Activated naive CD8-positive, alpha-beta T cell treated with anti-CD3 and anti-CD28 coated beads for 36 hours (primary cell): ENCODE data around the gene PPP1R13B. TPM values are rescaled to one million over a fixed set of nuclear protein-coding genes. Genes with fewer than 3 reads are reported as not detected.
"Not testable (repeated sequence)": the region's sequence is repeated elsewhere in the genome, so short reads cannot be mapped to it uniquely, and the experiment has no call there.

Source experiments
- DNase-seq: peaks from one replicate; pipeline ENCODE4 v3.0.0; 2021
- H3K27ac Mint-ChIP-seq: one replicate; pipeline ENCODE4 v1.8.0; 2022; ENCODE audit warnings: mild to moderate bottlenecking, moderate library complexity, mixed read lengths
- H3K27me3 Mint-ChIP-seq: one replicate; pipeline ENCODE4 v1.8.0; 2022; ENCODE audit warnings: mild to moderate bottlenecking, mixed read lengths
- H3K36me3 Mint-ChIP-seq: one replicate; pipeline ENCODE4 v1.8.0; 2021; ENCODE audit warnings: mild to moderate bottlenecking, mixed read lengths
- H3K4me1 Mint-ChIP-seq: one replicate; pipeline ENCODE4 v1.8.0; 2021; ENCODE audit warnings: mixed read lengths
- H3K4me3 Mint-ChIP-seq: one replicate; pipeline ENCODE4 v1.8.0; 2022; ENCODE audit warnings: mild to moderate bottlenecking, moderate library complexity, mixed read lengths
- H3K9me3 Mint-ChIP-seq: one replicate; pipeline ENCODE4 v1.8.0; 2022; ENCODE audit warnings: mixed read lengths
- total RNA-seq, 2 experiments: library from RNA; stranded (reverse); gene quantifications; one replicate each; pipeline ENCODE4 v1.2.3, GENCODE V29; 2021

PPP1R13B gene
- total RNA-seq, 2 experiments from 2014 or later: 8.5 to 9.8 TPM

DNA sequence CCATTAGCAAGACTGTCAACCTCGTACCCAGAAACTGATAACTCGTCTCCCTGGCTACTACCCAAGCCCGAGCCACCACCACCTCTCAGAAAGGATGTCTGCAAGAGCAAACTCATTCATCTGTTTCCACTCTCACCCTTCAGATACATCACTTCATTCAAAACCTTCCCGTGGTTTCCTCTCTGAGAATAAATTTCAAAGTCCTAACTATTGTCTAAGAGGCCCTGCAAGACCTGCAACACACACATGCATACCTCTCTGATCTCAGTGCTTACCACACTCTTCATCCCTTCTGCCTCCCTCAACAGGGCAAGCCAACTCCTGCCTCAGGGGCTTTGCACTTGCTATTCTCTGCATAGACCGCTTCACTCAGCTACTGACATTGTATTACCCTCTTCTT, 40.6 kb downstream of the PPP1R13B start:
- Mint-ChIP-seq H3K9me3 (no peaks in the 10 kb centered on the region), H3K27ac (no peak overlapping the region), H3K36me3 (no peaks in the 10 kb centered on the region), H3K27me3 (no peaks in the 10 kb centered on the region), H3K4me3 (no peak overlapping the region), H3K4me1 (peaks cover 9% of the 10 kb centered on the region)
- no peak for DNase-seq

DNA sequence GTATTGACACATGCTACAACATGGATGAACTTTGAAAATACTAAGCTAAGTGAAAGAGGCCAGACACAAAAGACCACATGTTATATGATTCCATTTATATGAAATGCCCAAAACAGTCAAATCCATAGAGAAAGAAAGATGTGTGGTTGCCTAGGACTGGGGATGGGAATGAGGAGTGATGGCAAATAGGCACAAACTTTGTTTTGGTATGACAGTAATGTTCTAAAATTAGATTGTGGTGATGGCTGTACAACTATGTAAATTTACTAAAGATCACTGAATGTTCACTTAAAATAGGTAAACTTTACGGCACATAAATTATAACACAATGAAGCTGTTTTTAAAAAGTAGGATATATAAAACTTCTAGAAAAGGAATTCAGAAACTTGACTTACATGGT, 41.7 kb downstream of the PPP1R13B start:
- Mint-ChIP-seq H3K27ac (no peak overlapping the region), H3K4me3 (no peak overlapping the region), H3K27me3 (no peaks in the 10 kb centered on the region), H3K9me3 (no peaks in the 10 kb centered on the region), H3K36me3 (no peaks in the 10 kb centered on the region), H3K4me1 (peaks cover 9% of the 10 kb centered on the region)
- DNase-seq: no peak

DNA sequence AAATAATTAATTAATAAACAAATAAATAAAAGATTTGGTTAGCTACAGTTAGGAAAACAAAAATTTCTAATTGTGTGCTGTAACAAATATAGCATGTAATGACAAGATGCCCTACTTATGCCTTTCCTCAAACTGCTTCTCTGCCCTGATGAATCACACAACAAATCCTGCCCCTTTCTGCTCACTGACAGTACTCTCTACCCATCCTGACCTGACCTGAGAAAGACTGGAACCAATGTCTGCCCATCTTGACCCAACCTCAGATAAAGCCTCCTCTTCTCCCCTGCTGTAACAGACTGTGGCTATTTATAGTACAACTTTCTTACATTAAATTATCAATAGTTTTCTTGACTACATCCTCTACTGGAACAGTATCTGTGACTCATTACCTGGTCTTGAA, 43.7 kb downstream of the PPP1R13B start:
- no peaks in the 10 kb centered on the region for H3K36me3 Mint-ChIP-seq
- no peaks in the 10 kb centered on the region for H3K9me3 Mint-ChIP-seq
- H3K27me3 Mint-ChIP-seq: no peaks in the 10 kb centered on the region
- no peak for DNase-seq
- H3K27ac Mint-ChIP-seq: no peak overlapping the region
- H3K4me1 Mint-ChIP-seq: peaks cover 9% of the 10 kb centered on the region
- no peak overlapping the region for H3K4me3 Mint-ChIP-seq

DNA sequence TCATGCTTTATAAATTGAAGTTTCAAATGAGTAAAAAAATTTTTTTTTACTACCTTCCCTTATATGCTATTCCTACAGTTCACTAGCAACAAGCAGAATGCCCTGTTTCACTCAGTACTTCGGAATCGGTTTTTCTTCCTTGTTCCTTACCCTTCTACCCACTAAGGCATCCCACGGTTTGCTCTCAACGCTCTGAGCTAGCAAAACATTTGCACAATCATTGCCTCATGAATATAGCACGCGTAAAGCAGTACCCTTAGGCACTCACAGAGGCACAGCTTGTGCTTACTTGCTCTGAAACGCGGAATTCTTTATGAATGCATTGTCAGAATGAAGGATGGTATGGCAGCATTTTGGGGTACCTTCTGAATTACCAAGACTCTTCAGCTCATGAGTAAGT, 45.0 kb downstream of the PPP1R13B start:
- no peak overlapping the region for H3K4me3 Mint-ChIP-seq
- no peak overlapping the region for H3K27ac Mint-ChIP-seq
- peaks cover 9% of the 10 kb centered on the region for H3K4me1 Mint-ChIP-seq
- H3K36me3 Mint-ChIP-seq: no peaks in the 10 kb centered on the region
- H3K27me3 Mint-ChIP-seq: no peaks in the 10 kb centered on the region
- no peak for DNase-seq
- H3K9me3 Mint-ChIP-seq: no peaks in the 10 kb centered on the region

DNA sequence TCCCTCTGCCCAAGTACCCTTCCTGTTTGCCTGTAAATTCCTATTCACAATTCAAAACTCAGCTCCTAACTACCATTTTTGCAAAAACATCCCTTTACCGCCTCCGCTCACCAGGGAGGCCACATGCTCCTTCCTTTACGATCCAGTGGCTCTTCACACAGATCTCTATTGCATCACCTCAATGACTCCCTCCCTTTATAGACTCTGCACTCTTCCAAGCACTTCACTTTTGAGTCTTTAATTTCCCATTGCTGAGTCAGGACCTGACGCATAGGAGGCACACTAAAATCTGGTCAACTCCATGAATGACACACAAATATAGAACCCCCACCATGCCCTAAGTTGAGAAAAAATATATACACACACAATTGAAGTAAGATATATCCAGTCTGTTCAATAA, 45.9 kb downstream of the PPP1R13B start:
- no peaks in the 10 kb centered on the region for H3K9me3 Mint-ChIP-seq
- DNase-seq: no peak
- no peaks in the 10 kb centered on the region for H3K27me3 Mint-ChIP-seq
- no peak overlapping the region for H3K4me3 Mint-ChIP-seq
- no peak overlapping the region for H3K27ac Mint-ChIP-seq
- peaks cover 4% of the 10 kb centered on the region for H3K4me1 Mint-ChIP-seq
- H3K36me3 Mint-ChIP-seq: no peaks in the 10 kb centered on the region

DNA sequence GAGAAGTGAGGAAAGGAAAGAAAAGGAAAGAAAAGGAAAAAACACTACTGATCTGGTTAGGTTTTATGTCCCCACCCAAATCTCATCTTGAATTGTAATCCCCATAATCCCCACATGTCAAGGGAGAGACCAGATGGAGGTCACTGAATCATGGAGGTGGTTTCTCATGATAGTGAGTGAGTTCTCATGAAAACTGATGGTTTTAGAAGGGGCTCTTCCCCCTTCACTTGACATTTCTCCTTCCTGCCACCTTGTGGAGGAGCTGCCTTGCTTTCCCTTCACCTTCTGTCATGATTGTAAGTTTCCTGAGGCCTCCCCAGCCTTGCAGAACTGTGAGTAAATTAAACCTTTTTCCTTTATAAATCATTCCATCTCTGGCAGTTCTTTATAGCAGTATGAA, 54.2 kb downstream of the PPP1R13B start:
- H3K27me3 Mint-ChIP-seq, H3K36me3 Mint-ChIP-seq, DNase-seq: not testable (repeated sequence)

DNA sequence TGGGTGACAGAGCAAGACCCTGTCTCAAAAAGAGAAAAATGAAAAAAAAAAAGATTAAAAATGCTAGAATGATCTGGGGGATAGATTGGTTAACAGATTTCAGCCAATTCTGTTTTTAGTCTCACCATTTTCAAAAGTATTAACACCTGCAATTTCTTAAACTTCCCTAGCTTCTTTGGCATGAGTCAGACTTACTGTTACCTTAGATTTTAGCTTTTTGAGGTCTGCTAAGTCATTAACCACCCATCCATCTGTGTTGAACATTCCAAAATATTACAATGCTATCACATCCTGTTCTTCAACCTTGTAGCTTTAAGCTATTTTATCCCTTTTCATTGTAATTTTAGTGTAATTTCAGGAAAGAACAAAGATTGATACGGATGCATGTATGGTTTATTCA, 59.3 kb downstream of the PPP1R13B start:
- no peak for DNase-seq
- Mint-ChIP-seq H3K27me3 (no peaks in the 10 kb centered on the region), H3K4me3 (no peak overlapping the region)

More for the DNA sequence above, 54.2 kb downstream of the PPP1R13B start:
- not testable (repeated sequence) for H3K27ac Mint-ChIP-seq, H3K4me3 Mint-ChIP-seq, H3K4me1 Mint-ChIP-seq, H3K9me3 Mint-ChIP-seq

DNA sequence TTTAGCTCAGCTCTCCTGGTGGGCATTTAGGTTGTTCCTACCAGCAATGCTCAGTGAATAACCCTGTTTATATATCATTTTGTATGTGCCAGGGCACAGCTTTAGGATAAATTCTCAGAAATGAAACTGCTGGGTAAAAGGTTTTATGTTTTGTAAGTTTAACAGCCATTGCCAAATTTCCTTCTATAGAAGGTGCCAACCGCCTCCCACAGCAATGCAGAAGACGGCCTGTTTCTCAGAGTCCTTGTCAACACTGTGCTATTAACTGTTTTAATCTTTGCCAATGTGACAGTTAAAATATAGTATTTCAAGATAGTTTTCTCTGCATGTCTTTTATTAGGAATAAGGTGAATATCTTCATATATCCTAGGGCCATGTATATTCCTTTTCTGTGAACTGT, 65.0 kb downstream of the PPP1R13B start:
- no peak overlapping the region for H3K4me3 Mint-ChIP-seq
- H3K27ac Mint-ChIP-seq: no peak overlapping the region
- peaks cover 4% of the 10 kb centered on the region for H3K36me3 Mint-ChIP-seq

More for the DNA sequence above, 59.3 kb downstream of the PPP1R13B start:
- H3K9me3 Mint-ChIP-seq: no peaks in the 10 kb centered on the region
- H3K27ac Mint-ChIP-seq: no peak overlapping the region
- no peaks in the 10 kb centered on the region for H3K4me1 Mint-ChIP-seq
- no peaks in the 10 kb centered on the region for H3K36me3 Mint-ChIP-seq

DNA sequence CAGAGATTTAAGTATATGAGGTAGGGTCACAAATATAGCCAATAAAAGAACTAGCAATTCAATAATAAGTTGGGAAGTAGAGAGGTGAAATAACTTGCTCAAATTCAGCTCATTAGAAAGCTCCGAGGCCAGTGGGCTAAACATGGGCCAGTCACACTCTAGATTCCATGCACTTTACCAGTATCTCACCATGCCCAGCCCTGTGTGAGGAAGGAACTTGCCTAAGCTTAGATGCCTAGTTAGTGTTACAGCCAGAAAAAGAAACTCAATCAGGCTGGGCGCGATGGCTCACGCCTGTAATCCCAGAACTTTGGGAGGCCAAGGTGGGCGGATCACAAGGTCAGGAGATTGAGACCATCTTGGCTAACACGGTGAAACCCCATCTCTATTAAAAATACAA, 71.1 kb downstream of the PPP1R13B start:
- H3K27me3 Mint-ChIP-seq: not testable (repeated sequence)

More for the DNA sequence above, 65.0 kb downstream of the PPP1R13B start:
- Mint-ChIP-seq H3K27me3 (no peaks in the 10 kb centered on the region), H3K9me3 (no peaks in the 10 kb centered on the region), H3K4me1 (no peaks in the 10 kb centered on the region)
- no peak for DNase-seq

DNA sequence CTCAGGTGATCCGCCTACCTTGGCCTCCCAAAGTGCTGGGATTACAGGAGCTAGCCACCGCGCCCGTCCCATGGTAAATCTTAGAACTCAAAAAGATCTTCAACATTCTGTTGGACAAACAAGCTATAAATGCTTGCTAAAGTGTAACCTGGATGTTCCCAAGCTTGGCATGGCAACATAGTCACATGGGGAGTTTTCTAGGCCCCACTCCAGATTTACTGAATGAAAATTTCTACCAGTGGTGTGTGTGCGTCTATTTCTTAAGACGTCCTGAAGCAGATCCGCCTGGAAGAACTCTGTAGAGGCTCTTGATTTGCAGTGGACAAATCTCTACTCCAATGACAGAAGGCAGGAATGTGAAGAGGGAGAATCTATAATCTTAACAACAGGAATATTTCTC, 71.9 kb downstream of the PPP1R13B start:
- no peaks in the 10 kb centered on the region for H3K27me3 Mint-ChIP-seq
- no peak for DNase-seq
- peaks cover 2% of the 10 kb centered on the region for H3K9me3 Mint-ChIP-seq
- no peaks in the 10 kb centered on the region for H3K4me1 Mint-ChIP-seq
- H3K36me3 Mint-ChIP-seq: peaks cover 30% of the 10 kb centered on the region
- H3K27ac Mint-ChIP-seq: no peak overlapping the region
- H3K4me3 Mint-ChIP-seq: no peak overlapping the region

More for the DNA sequence above, 71.1 kb downstream of the PPP1R13B start:
- not testable (repeated sequence) for H3K4me1 Mint-ChIP-seq, H3K27ac Mint-ChIP-seq, H3K9me3 Mint-ChIP-seq, DNase-seq, H3K4me3 Mint-ChIP-seq
- H3K36me3 Mint-ChIP-seq: peaks cover 28% of the 10 kb centered on the region

DNA sequence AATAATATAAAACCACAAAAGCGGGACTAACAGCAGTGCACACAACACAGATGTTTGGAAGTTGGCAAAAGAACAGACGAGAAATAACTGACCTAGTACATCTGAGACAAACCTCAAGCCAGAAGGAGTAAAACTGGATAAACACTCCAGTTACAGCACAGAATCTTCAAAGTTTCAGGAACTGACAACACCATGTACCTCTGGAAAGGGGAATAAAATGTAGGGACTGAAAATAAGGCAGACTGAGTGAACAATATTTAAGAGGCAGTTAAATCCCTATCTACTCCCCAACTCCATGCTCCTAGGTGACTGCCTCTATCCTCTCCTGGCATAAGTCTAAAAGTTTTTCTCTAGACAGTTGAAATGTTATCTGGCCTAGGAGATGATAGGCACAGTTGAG, 73.9 kb downstream of the PPP1R13B start:
- H3K27me3 Mint-ChIP-seq: no peaks in the 10 kb centered on the region
- no peak overlapping the region for H3K4me3 Mint-ChIP-seq
- H3K9me3 Mint-ChIP-seq: peaks cover 2% of the 10 kb centered on the region
- H3K27ac Mint-ChIP-seq: no peak overlapping the region
- peaks cover 29% of the 10 kb centered on the region for H3K36me3 Mint-ChIP-seq
- no peak for DNase-seq
- no peaks in the 10 kb centered on the region for H3K4me1 Mint-ChIP-seq

DNA sequence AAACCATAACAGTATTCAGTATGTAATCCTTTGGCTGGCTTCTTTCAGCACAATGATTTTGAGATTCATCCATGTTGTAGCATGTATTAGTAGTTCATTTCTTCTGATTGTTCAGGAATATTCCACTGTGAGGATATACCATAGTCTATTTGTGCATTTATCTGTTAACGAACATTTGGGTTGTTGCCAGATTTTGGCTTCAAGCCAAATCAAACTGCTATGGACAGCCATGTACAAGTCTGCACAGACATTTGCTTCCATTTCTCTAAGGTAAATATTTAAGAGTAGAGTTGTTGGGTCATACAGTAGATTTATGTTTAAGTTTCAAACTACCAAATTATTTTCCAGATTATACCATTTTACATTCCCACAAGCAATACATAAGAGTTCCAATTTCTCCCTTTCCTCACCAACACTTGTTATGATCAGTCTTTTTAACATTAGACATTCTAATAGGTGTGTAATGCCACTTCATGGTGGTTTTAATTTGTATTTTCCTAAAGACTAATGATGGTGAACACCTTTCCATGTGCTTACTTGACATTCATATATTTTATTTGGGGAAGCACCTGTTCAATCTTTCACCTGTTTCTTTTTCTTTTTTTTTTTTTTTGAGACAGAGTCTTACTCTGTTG, 75.2 kb downstream of the PPP1R13B start:
- no peak for DNase-seq
- Mint-ChIP-seq H3K4me1 (no peaks in the 10 kb centered on the region), H3K9me3 (peaks cover 2% of the 10 kb centered on the region), H3K27ac (no peak overlapping the region), H3K4me3 (no peak overlapping the region), H3K36me3 (peaks cover 25% of the 10 kb centered on the region), H3K27me3 (no peaks in the 10 kb centered on the region)

DNA sequence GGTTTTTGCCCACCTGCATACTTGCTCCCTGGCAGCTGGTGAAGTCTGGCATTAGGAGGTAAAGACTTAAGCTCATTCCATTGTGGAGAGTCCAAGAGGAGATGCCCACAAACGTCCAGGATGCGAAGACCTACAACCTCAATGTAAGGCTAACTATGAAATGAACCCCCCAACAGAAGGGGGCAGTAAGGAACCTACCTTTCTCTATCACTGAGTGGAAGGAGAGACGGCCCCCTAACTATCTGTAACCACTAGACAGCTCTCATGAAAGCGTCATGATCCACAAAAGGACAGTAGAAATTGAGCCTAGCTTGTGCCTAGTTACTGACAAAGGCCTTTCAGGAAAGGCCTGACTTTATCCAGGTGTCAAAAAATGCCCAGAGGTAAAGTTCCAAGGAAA, 76.5 kb downstream of the PPP1R13B start:
- H3K27ac Mint-ChIP-seq: no peak overlapping the region
- no peaks in the 10 kb centered on the region for H3K27me3 Mint-ChIP-seq
- peaks cover 2% of the 10 kb centered on the region for H3K9me3 Mint-ChIP-seq
- peaks cover 24% of the 10 kb centered on the region for H3K36me3 Mint-ChIP-seq
- H3K4me3 Mint-ChIP-seq: no peak overlapping the region
- H3K4me1 Mint-ChIP-seq: no peaks in the 10 kb centered on the region
- no peak for DNase-seq

DNA sequence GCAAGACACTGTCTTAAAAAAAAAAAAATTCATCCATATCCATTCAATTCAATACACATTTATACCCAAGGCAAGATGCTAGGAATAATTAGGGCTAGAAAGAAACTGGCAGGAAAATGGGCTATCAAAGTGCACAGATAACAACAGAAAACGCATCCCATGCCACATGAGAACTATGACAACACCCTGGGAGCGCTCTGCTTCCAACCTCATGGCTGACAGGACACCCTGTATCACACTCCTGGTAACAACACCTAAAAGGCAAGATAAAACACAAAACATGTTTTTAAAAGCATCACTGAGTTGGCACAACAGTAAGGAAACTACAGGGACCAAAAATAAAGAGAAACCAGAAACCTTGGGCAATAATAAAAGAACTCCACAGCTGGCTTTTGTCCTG, 76.9 kb downstream of the PPP1R13B start:
- DNase-seq: no peak
- no peaks in the 10 kb centered on the region for H3K27me3 Mint-ChIP-seq
- H3K4me3 Mint-ChIP-seq: no peak overlapping the region
- no peak overlapping the region for H3K27ac Mint-ChIP-seq
- no peaks in the 10 kb centered on the region for H3K4me1 Mint-ChIP-seq
- H3K36me3 Mint-ChIP-seq: peaks cover 22% of the 10 kb centered on the region
- peaks cover 2% of the 10 kb centered on the region for H3K9me3 Mint-ChIP-seq

DNA sequence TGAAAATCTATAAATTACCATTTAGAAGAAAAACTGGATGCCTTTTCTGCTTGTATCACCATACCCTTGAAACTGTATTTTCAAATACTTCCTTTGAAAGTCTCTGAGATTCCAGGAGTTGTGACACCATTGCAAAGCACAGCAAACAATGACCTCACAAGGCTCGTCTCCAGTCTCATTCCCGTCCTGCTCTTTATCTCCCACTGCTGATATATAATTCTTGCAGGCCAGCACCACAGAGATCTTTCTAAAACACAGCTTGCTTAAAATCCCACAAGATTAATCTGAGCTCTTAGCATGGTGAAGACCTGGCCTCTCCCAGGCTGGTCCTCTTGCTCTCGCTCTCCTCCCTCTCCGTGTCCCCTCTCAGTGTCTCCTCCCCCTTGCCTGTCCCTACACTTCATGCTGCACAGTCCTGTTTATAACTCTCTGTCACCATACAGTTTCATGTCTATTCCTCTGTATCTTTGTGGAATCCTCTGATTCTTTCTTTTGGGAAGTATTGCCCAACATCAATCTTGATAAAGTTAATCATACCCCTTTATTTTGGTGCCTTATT, 80.0 kb downstream of the PPP1R13B start:
- Mint-ChIP-seq H3K4me3 (no peak overlapping the region), H3K9me3 (peaks cover 2% of the 10 kb centered on the region), H3K4me1 (peaks cover 9% of the 10 kb centered on the region), H3K27ac (no peak overlapping the region), H3K36me3 (peaks cover 10% of the 10 kb centered on the region), H3K27me3 (no peaks in the 10 kb centered on the region)
- DNase-seq: no peak

DNA sequence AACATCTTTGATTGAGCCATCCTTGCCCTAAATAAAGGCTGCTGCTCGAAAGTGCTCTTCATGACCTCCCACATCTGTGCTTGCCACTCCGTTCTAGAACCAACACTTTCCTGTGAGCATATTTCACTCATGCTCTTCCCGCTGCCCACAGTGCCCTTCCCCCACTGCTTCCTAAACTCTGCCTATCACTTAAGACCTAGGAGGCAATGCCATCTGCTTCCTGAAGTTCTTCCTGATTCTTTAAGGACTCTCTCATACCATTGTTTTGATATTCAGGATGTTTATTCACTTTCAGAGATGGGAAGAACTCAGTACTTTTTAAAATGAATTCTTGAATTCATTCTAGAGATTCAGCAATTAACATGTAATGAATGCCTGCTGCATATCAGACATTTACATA, 81.8 kb downstream of the PPP1R13B start:
- H3K4me1 Mint-ChIP-seq: peaks cover 9% of the 10 kb centered on the region
- H3K27me3 Mint-ChIP-seq: no peaks in the 10 kb centered on the region
- H3K27ac Mint-ChIP-seq: no peak overlapping the region
- H3K36me3 Mint-ChIP-seq: no peaks in the 10 kb centered on the region
- H3K4me3 Mint-ChIP-seq: no peak overlapping the region
- H3K9me3 Mint-ChIP-seq: no peaks in the 10 kb centered on the region
- DNase-seq: no peak
